NCI-H345 treated with DMSO at 0.1 percent for 48 hours (cell line): ENCODE results near the gene SLC15A1.
A peak's percentile ranks its signal among the peaks of the same experiment; 100 is the strongest.

Source experiments
- DNase-seq: peaks from one replicate; lab custom pipeline; 2025; ENCODE audit not compliant: unreplicated experiment; lab: John Stamatoyannopoulos, UW

SLC15A1 gene

DNA sequence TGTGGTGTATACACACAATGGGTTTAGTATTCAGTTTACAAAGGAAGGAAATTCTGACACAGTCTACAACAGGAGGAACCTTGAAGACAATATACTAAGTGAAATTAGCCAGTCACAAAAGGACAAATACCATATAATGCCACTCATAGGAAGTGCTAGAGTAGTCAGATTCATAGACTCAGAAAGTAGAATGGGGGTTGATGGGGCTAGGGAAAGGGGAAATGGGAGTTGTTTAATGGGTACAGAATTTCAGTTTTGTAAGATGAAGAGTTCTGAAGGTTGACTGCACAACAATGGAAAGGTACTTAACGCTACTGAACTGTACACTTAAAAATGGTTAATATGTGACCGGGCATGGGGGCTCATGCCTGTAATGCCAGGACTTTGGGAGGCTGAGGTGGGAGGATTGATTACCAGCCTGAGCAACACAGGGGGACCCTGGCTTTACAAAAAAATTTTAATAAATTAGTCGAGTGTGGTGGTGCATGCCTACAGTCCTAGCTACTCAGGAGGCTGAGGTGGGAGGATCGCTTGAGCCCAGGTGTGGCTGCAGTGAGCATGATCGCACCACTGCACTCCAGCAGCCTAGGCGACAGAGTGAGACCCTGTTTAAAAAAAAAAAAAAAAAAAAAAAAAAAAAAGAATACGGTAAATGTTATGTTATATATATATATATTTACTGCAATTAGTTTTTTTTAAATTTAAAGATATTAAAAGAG is 45.0 kb downstream of the SLC15A1 start:
- DNase-seq: no peak

GRCh38 chr13:98706446-98707110 is 45.9 kb downstream of the SLC15A1 start:
- no peak for DNase-seq

- DNase-seq: no peak
Measured at GRCh38 chr13:98697791-98698190, 54.7 kb downstream of the SLC15A1 start.

DNA sequence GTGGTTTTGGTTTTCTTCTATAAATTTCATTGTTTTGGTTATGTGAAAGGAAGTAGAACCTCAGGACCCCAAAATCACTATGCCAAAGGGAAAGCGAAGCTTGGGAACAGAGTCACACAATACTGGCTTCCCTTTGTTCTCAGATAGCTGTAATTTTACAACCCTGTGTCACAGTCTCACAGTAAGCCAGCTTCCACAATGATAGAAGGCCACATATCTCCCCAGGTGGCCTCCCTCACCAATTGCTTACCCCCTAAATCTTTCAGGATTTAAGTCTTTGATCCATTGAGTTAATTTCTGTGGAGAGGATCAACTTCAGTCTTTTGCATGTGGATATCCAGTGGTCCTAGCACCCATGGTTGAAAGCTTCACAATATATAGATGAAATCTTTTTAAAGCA is 58.7 kb downstream of the SLC15A1 start:
- DNase-seq: no peak

DNA sequence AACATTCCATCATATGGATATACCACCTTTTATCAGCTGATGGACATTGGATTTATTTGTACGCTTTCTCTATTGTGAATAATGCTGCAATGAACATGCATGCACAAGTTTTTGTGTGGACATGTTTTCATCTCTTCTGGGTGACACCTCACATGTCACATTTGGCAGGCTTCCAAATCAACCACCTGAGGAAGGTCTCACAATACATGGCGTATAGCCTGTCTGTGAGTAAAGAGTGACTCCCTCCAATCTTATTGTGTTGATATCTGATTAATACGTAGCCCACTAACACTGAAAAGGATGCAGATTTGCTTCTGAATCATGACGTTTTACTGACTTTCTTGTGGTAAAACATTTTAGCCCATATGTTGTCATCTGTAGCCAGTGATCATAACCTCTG is 61.1 kb downstream of the SLC15A1 start:
- peak; percentile 37 for DNase-seq

GRCh38 chr13:98690348-98691022 is 62.0 kb downstream of the SLC15A1 start:
- no peak for DNase-seq

GRCh38 chr13:98689347-98689968 is 63.0 kb downstream of the SLC15A1 start:
- no peak for DNase-seq

DNA sequence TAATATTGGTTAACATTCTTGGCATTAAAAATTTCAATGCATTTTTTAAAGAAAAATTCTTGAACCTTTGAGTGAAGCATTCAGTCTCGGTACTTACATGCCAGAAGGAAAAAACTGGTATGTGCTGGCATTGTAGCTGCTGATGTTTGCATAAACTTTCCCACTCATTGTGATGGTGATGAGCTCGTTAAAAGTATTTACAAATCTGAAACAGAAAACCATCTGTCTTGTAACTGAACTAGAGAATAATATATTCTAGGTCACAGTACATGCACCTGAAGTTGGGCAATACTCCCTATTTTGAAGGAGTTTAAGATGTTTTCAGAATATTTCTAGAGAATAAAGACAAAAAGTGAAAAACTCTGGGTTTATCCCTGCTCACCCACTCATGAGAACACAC is 64.1 kb downstream of the SLC15A1 start:
- DNase-seq: no peak

DNA sequence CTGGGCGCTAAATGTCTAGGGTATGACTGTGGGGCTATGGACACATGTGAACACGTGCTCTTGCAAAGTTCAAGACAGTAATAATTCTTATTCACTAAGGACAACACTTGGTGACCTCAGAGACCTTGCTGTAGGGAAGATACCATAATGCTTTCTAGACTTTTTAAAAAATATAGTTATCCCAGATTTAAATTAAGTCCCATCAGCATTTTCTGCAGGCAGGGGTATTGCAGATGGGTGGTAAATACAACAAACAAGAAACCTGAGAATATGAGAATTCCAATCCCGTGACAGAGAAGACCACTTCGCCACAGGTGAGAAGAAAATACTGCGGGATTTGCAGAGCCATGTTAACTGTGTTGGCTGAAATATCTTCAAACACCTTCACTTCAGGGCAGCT is 65.2 kb downstream of the SLC15A1 start:
- no peak for DNase-seq

- DNase-seq: no peak
Measured at GRCh38 chr13:98686270-98686669, 66.2 kb downstream of the SLC15A1 start.

DNA sequence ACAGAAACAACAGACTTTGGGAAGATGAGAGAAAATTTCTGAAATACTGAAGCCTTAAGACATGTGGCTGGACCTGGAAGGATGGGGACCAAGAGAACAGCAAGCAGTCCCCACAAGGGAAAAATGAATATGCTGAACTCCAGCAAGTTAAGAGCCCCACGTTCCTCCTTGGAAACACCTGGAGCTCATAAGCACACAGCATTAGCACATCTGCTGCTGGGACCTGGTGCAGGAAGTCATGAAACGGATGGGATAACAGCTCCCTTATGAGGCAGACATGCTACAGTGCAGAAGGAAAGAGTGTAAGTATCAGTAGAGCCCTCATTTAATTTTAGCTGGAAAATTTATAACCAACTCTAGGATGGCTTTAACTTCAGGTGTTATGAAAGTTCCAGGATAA is 67.3 kb downstream of the SLC15A1 start:
- DNase-seq: no peak

DNA sequence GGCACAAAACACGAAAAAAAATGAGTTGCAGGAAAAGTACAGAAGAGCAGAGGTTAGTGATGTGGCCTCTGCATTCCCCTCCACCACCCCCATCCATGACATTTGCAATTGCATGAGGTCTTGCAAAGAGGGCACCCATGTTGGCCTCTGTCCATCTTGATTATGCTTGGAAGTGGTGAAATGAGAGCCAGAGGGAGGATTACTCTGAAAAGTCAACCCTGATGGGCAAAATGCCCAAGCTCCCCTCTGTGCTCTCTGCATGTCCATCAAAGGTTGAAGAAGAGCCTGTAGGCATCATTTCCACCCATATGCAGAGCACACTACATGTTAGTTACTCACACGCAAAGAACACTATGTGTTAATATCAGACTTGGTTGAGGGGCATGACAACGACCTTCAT is 71.4 kb downstream of the SLC15A1 start:
- DNase-seq: no peak

GRCh38 chr13:98678741-98679140 is 73.7 kb downstream of the SLC15A1 start:
- no peak for DNase-seq

DNA sequence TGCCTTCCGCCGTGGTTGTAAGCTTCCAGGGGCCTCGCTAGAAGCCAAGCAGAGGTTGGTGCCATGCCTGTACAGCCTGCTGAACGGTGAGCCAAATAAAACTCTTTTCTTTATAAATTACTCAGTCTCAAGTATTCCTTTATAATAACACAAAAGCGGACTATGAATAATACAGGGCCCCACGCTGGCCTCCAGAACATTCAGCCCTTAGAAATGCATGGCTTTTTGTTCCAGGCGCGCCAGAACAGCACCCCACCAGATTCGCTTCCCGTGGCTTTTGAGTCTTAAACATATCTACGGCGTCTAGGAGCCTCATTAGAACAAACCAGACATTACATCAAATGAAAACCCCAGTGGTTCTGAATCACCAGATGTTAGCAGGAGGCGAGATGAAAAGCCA is 75.1 kb downstream of the SLC15A1 start:
- no peak for DNase-seq

GRCh38 chr13:98676239-98676638 is 76.2 kb downstream of the SLC15A1 start:
- DNase-seq: no peak

DNA sequence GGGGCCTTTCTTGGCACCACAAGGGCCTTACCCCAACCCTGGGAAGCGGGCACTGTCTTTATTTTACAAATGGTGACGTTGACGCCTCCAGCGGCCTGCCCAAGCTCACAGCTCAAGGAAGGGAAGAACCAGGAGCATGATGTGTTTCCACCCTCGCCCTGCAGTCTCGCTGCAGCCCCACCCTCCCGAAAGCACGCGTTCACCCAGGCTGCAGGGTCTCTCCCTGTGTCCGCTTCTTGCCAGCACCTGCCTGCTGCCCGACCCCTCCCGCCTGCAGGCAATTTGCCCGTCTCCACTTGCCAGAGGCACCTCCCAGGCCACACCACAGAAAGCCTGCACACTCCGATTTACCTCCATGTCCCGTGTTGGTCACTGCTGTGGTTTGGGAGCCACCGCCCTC is 76.6 kb downstream of the SLC15A1 start:
- DNase-seq: no peak

GRCh38 chr13:98675066-98675465 is 77.4 kb downstream of the SLC15A1 start:
- DNase-seq: no peak

DNA sequence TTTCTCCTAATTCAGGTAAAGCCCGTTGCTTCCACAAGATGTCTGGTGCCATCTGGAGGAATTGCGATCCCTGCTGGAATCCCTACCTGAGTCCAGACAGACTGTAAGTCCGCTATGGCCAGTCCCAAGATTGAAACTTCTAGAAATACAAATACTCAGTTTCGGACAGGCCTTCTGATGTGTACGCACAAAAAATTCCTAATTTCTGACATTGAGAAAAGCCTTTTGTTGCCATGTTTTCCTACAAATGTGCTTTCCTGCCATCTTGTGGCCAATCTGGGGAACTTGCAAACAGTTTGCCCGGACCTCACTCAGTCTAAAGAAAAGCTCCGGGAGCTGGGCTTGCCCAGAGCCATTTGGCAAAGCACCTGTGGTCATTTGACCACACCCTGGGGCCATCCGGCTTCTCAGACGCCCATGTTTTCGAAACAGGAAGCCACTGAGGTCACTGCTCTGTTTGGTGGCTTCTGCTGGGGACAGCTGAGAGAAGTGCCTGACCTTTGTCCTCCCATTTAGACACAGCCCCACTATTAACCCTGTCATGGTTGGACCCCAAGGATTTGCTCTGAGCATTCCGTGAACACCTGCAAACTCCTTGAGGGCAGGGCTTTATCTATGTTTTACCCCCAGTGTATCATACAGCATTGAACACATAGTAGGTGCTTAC is 79.4 kb downstream of the SLC15A1 start:
- DNase-seq: peak; percentile 44

DNA sequence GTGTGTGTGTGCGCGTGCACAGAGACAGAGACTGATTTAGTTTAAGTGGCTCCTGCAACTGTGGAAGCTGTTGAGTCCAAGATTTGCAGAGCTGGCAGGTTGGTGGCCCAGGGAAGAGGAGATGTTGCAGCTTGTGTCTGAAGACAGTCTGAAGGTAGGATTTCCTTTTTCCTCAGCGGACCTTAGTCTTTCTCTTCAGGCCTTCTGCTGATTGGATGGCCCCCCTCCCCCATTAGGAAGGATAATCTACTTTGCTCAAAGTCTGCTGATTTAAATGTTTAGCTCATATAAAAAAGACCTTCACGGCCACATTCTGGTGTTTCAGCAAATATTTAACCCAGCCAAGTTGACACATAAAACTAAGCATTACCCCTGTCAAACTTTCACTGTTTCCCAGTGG is 84.3 kb downstream of the SLC15A1 start:
- DNase-seq: no peak

DNA sequence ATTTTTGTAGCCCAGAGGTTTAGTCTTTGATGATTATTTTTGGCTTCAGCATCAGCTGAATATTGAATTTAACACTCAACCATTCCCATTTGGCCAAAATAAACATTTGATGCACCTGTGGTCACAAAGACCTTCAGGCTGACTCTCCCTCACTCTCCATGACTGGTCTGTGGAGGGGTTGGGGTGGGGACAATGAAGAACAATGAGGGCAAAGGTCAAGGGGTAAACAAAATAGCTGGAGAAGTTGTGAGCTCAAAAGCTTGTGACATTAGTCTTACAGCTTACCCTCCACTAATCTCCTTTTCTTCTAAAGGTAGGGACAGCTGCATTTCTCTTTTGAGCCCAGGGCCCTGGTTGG is 86.9 kb downstream of the SLC15A1 start:
- DNase-seq: no peak

- no peak for DNase-seq
Measured at GRCh38 chr13:98664924-98665637, 87.4 kb downstream of the SLC15A1 start.
